Superior temporal gyrus (tissue), 1 donor: ENCODE results near the gene C1QB.
"Not testable (repeated sequence)": the region's sequence is repeated elsewhere in the genome, so short reads cannot be mapped to it uniquely, and the experiment has no call there.

ENCODE experiments used
- DNase-seq: peaks from one replicate; pipeline ENCODE4 v3.0.0-alpha.2; 2016; ENCODE audit errors: extremely low spot score

The C1QB gene

DNA sequence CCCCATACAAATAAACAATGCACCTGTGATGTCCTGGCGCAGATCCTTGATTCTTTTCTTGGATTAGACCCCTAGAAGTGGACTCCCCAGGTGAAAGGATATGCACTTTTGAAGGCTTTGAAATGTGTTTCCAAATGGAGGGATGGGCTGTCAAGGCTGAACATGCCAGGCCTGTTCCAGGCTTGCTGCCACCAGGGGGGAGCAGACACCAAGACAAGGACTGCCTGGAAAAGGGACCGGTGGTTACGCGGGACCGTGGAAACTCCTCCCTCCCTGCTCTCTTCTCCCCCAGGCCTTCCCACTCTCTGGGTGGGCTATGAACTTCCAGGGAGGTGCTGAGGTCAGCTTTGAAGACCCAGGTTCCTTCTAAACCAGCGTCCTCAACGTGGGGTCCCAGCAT, 12.7 kb downstream of the C1QB start:
- no peak for DNase-seq

DNA sequence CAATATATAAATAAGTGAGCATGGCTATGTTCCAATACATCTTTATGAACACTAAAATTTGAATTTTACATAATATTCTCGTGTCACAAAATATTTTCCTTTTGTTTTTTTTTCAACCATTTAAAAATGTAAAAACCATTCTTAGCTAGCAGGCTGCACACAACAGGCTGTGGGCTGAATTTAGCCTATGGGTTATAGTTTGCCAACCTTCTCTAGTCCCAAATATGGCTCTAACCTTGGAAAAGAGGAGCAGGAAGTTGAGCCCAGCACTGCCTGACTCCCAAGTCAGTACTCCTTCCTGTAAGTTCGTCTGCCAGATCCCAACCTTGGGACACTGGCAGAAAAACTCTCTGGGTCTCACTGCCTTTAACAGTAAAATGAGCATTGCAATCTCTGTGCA, 13.4 kb downstream of the C1QB start:
- no peak for DNase-seq

DNA sequence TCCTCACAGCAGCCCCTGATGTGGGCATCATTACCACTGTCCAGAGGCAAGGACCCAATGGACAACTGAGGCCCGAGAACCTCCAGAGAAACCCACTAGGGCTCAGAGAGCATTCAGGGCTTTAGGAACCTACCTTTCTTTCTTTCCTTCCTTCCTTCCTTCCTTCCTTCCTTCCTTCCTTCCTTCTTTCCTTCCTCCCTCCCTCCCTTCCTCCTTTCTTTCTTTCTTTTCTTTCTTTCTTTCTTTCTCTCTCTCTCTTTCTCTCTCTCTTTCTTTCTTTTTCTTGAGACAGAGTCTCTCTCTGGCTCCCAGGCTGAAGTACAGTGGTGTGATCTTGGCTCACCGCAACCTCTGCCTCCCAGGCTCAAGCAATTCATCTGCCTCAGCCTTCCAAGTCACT, 15.8 kb downstream of the C1QB start:
- not testable (repeated sequence) for DNase-seq

- DNase-seq, result no peak
Observed at GRCh38 chr1:22670352-22670975, 17.4 kb downstream of the C1QB start.

GRCh38 chr1:22671999-22672398, 19.0 kb downstream of the C1QB start:
- no peak for DNase-seq

- peak; percentile 84 for DNase-seq
Observed at GRCh38 chr1:22673486-22674409, 20.7 kb downstream of the C1QB start.

GRCh38 chr1:22674410-22674749, 21.3 kb downstream of the C1QB start:
- no peak for DNase-seq

DNA sequence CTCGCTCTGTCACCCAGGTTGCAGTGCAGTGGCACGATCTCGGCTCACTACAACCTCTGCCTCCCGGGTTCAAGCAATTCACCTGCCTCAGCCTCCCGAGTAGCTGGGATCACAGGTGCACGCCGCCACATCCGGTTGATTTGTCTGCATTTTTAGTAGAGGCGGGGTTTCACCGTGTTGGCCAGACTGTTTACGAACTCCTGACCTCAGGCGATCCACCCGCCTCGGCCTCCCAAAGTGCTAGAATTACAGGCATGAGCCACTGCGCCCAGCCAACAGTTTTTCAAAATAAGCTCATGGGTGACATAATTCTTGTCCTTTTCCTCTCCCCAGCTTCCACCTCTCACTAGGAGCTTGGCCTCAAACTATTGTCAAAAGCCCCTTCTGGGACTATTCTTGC, 23.1 kb downstream of the C1QB start:
- DNase-seq, result not testable (repeated sequence)

GRCh38 chr1:22676916-22677583, 24.0 kb downstream of the C1QB start:
- DNase-seq, result no peak

DNA sequence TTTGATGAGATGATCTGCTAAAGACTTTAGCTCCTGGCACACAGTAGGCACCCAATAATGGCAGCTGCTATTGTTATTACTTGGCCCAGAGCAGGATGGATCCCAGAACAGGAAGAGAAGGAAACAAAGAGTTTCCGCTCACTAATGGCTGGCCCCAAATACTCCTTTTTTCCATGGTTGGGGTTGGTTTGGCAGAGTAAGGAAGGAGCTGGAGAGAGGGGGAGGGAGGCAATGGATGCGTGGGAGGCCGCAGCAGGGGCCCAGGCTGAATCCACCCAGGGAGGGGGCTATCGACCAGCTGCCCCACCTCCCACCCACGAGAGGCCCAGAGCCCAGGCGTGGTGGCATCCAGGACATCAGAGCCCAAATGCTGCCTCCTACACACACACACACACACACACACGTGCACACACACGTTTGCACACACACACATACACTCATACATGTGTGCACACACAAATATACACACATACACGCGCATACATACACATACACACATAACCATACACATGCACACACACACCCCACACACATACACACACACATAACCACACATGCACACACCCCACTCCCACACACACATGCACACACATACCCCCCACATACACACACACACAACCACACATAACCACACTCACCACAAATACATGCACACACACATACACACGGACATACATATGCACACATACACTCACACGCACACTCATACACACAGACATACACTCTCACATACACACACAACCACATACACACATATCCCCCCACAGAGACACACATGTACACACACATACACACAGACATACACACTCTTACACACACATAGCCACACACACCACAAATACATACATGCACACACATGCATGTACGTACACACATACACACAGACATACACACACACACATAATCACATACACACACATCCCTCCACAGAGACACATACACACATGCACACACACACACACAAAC, 25.2 kb downstream of the C1QB start:
- no peak for DNase-seq

- no peak for DNase-seq
Observed at GRCh38 chr1:22680726-22681125, 27.7 kb downstream of the C1QB start.

GRCh38 chr1:22681556-22682276, 28.7 kb downstream of the C1QB start:
- no peak for DNase-seq

DNA sequence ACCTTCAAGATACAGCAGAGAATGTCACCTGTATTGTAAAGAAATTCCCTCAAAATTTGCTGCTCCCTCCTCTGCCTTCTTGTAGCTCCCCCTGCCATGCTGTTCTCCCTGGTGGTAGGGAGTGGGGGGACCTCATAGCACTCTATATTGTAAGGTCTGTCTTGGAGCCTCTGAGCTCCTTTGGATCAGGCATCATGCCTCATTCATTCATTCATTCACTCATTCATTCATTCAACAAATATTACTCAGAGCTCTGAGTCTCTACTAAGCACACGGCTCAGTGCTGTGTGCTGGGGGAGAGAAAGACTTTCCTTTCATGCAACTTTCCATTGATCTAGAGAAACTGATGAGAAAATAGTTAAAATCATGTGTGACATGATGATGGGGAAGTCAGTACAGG, 30.5 kb downstream of the C1QB start:
- no peak for DNase-seq

DNA sequence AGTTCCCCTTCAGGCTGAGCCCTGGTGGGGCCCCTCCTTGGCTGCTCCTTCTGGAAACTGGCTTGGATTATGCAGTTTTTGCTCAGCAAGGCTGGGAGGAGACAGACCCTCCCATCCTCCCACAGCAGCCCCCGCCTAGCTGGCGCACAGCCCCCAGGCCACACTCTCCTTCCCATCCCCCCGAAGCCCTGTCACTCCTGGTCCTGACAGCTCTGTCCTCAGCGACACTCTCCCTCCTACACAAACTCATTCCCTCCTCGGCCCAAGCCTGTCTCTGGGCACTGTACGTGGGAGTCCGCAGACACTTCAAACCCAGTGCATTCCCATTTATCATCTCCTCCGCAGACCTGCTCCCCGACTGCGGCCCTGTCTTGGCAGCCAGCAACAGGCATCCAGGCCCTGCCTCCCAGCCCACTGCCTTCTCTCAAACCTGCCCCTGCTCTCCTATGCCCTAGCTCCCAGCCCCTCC, 32.6 kb downstream of the C1QB start:
- DNase-seq, result no peak

DNA sequence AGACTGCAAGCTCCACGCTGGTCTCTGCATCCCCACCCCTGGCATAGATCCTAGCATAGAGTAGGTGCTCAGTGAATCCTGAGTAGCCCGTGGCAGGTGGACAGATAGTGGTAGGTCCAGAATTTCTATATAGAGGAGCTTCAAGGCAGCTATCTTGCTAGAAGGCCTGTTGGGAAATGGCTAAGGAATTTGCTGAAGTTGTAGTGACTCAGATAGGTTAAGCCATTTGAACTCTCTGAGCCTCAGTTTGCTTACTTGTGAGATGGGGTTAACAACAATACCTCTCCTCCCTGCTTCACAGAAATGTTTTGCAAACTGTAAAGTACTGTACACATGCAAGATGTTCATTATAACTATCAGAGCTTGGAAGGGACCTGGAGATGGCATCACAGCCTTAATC, 34.2 kb downstream of the C1QB start:
- DNase-seq, result no peak

GRCh38 chr1:22688466-22688865, 35.4 kb downstream of the C1QB start:
- no peak for DNase-seq

DNA sequence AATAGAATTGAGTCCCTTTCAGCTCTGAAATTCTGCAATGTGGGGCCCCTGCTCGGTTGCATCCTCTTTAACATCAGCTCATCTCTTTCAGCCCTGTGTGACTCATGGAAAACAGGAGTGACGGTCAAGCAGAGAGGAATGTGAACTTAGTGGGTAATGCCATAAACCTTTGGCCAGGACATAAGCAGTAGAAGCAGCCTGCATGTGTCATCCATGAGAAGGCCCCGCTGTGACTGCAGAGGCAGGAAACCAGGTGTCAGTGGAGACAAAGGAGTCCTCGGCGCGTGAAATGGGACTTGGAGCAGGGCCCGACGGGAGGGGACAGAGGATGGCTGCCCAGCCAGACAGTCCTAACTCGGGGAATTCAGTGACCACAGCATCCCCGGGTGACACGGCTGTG, 36.5 kb downstream of the C1QB start:
- no peak for DNase-seq

DNA sequence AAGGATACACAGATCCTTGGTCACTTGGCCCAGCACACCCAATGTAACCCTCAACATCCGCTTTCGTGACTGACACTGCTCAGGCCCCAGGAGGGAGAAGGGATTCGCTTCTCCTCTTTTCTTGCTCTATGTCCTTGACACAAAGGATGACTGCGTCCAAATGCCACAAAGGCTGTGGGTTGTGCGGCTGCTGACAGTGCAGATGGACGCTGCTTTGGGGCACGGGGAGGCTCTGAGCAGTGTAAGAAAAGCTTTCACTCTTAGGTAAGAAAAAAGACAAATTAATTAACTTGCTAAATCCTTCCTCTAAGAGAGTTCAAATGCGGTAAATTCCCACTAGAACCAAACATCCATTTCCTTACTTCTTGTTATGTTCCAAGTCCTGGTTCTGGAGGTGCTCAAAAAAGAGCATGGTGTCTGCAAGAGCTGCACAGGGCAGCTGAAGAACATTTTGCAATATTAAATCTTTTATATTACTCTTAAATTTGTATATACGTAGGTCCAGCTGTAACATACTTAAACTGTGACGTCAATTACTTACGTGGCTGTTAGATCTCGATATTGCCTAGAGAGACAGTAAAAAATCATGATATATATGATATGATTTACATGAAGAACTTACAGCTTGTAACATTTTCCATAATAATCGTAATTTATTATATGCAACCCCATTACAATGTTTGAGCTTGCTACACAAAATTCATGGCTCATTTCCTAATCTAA, 38.2 kb downstream of the C1QB start:
- no peak for DNase-seq

DNA sequence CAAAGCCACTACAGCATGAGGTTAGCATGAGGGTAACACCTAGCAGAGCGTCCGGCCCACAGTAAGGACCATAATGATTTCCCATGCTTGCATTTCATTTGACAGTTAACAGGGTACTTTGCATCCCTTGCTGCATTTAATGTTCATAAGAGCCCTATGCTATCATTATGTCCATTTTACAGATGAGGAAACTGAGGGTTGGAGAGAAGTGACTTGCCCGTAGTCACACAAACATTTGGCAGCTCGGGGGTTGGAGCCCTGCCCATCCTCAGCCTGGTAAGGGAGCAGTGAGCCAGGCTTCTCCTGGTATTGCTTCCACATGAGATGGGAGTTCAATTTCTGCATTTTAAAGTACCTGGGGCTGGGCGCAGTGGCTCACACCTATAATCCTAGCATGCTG, 41.1 kb downstream of the C1QB start:
- DNase-seq, result no peak

DNA sequence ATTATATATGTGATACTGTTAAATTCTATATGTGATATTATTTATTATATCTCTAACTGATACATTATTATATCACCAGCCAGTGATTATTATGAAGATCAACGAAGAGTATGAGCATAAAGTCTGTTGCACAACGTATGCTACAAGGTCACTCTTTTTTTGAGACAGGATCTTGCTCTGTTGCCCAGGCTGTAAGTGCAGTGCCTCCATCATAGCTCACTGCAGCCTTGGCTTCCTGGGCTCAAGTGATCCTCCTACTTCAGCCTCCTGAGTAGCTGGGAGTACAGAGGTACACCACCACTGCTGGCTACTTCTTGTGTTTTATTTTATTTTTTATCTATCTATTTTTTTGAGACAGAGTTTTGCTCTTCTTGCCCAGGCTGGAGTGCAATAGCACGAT, 43.6 kb downstream of the C1QB start:
- DNase-seq, result no peak
